Activated naive CD4-positive, alpha-beta T cell treated with anti-CD3 and anti-CD28 coated beads, Interleukin-2, amount 10 ng/mL, durations not matched to agents 5 hours and 36 hours (primary cell): Measurements from ENCODE around the gene IL15RA. TPM values are rescaled to one million over a fixed set of nuclear protein-coding genes. Genes with fewer than 3 reads are reported as not detected.

Source experiments
- total RNA-seq, 2 experiments: library from RNA; stranded (reverse); gene quantifications; one replicate each; pipeline ENCODE4 v1.2.3, GENCODE V29; 2021

IL15RA gene
- total RNA-seq = 10 to 100 TPM; 15.7 to 16.5 TPM

GRCh38 chr10:5977471-5978229 lies at the start of gene IL15RA:
Gene IL15RA (minus strand): TSS chr10:5977543. CDS start chr10:5977492, 51 bp downstream.

Other genes starting within 250 kb of the IL15RA start
- 100 to 1,000 TPM; 204 to 208 TPM for gene GDI2, start 164.1 kb downstream of the IL15RA start, total RNA-seq
- gene ANKRD16, start 87.7 kb downstream of the IL15RA start, total RNA-seq = 1 to 10 TPM; 5.5 to 6.2 TPM
- 10 to 100 TPM; 68.6 to 69.8 TPM for gene FBH1, start 87.3 kb downstream of the IL15RA start, total RNA-seq
- 100 to 1,000 TPM; 203 to 211 TPM for gene IL2RA, start 84.8 kb upstream of the IL15RA start, total RNA-seq
- gene RBM17, start 111.5 kb upstream of the IL15RA start, total RNA-seq = 100 to 1,000 TPM; 154 to 161 TPM
- gene PFKFB3, start 225.4 kb upstream of the IL15RA start, total RNA-seq = 10 to 100 TPM; 81.9 to 89.0 TPM